Esophagus muscularis mucosa (tissue), 3 donors: ENCODE measurements around the gene NIP7.

Experiments
- CTCF ChIP-seq, 3 experiments: fragments of 200-600 bp in 2 of 3; fragments of 450-650 bp in 1 of 3; sonication (generic) in 2 of 3; IDR thresholded peaks; one replicate each; pipeline ENCODE4 v1.5.1; 2017 to 2019; ENCODE audit warnings: antibody characterized with exemption in 3 of 3, mild to moderate bottlenecking in 2 of 3, moderate library complexity in 1 of 3
- POLR2A ChIP-seq: fragments of 450-650 bp; IDR thresholded peaks from one replicate; pipeline ENCODE4 v1.6.1; 2017; ENCODE audit warnings: antibody characterized with exemption, moderate library complexity, mild to moderate bottlenecking, low read depth
- POLR2AphosphoS5 ChIP-seq, 2 donors: sonication (generic); formaldehyde crosslinking; IDR thresholded peaks; one replicate each; pipeline ENCODE4 v1.6.1; 2017; ENCODE audit warnings: antibody characterized with exemption in 2 of 2

GRCh38 chr16:69324013-69324531 lies 15.5 kb upstream of the NIP7 start:
- TF ChIP-seq CTCF (IDR thresholded peaks at IDR 0.05), result no peak
- TF ChIP-seq POLR2AphosphoS5 (IDR thresholded peaks at IDR 0.05), result no peak
- TF ChIP-seq POLR2A, result no peak
